H1 (cell line): ENCODE data around the gene CDC42SE2. TPM values are rescaled to one million over a fixed set of nuclear protein-coding genes. Genes with fewer than 3 reads are reported as not detected.

Source experiments
- CTCF ChIA-PET: fragments of 300-600 bp; sonication (Branson Sonifier 250); formaldehyde crosslinking; loops from one replicate; lab custom pipeline; 2021; ENCODE audit not compliant: partially characterized antibody; lab: Charles Lee
- POLR2A ChIA-PET: fragments of 300-600 bp; sonication (Branson Sonifier 250); formaldehyde crosslinking; loops from one replicate; lab custom pipeline; 2021; ENCODE audit warnings: inconsistent platforms; ENCODE audit not compliant: partially characterized antibody; lab: Charles Lee
- DNase-seq, 2 experiments: peaks; one replicate each; pipeline versions ENCODE4 v3.0.0 to v3.0.0-alpha.2; 2010 to 2022; ENCODE audit warnings: low spot score in 2 of 2, low read depth in 1 of 2, mixed read lengths in 1 of 2
- FAIRE-seq: peaks from 2 replicates; lab custom pipeline; 2011; peaks lifted over from hg19 to GRCh38; lab: Jason Lieb, UNC
- H2AFZ ChIP-seq: 2 replicates; pipeline ENCODE4 v1.8.1; 2012; ENCODE audit warnings: low read length, inconsistent platforms
- H2AK5ac ChIP-seq: 2 replicates; pipeline ENCODE4 v1.6.1; 2013; ENCODE audit warnings: low read depth, low read length
- H2BK120ac ChIP-seq: replicated peaks from 2 replicates; pipeline ENCODE3; 2013; ENCODE audit warnings: low read depth, low read length, inconsistent platforms
- H2BK12ac ChIP-seq: 2 replicates; pipeline ENCODE4 v1.6.1; 2013; ENCODE audit warnings: low read depth, low read length
- H2BK15ac ChIP-seq: 2 replicates; pipeline ENCODE4 v1.6.1; 2013; ENCODE audit warnings: low read length
- H2BK20ac ChIP-seq: 2 replicates; pipeline ENCODE4 v1.6.1; 2013; ENCODE audit warnings: low read length
- H2BK5ac ChIP-seq: 2 replicates; pipeline ENCODE4 v1.6.1; 2013; ENCODE audit warnings: low read depth, low read length
- H3K14ac ChIP-seq: 2 replicates; pipeline ENCODE4 v1.6.1; 2013; ENCODE audit warnings: inconsistent platforms; ENCODE audit not compliant: insufficient read length
- H3K18ac ChIP-seq: 2 replicates; pipeline ENCODE4 v1.6.1; 2013; ENCODE audit warnings: low read length; ENCODE audit errors: extremely low read depth
- H3K23ac ChIP-seq: 2 replicates; pipeline ENCODE4 v1.6.1; 2013; ENCODE audit warnings: inconsistent platforms; ENCODE audit not compliant: insufficient read length
- H3K23me2 ChIP-seq: 2 replicates; pipeline ENCODE4 v1.6.1; 2013; ENCODE audit warnings: low read depth, low read length
- H3K27ac ChIP-seq: 2 replicates; pipeline ENCODE4 v1.6.1; 2011; ENCODE audit warnings: low read depth, low read length, inconsistent platforms
- H3K27me3 ChIP-seq, 4 experiments: replicated peaks in 1 of 4; 1 replicate in 1 of 4; 2 replicates in 3 of 4; pipeline versions ENCODE4 v1.6.1 to v1.8.1; 2011 to 2013; ENCODE audit warnings: low read length in 3 of 4, mild to moderate bottlenecking in 3 of 4, inconsistent platforms in 2 of 4, mixed read lengths in 2 of 4, moderate library complexity in 1 of 4; ENCODE audit not compliant: control insufficient read depth in 3 of 4, insufficient read depth in 3 of 4; ENCODE audit errors: extremely low read depth in 1 of 4
- H3K36me3 ChIP-seq, 4 experiments: 2 replicates each; pipeline versions ENCODE4 v1.6.1 to v1.8.1; 2011 to 2013; ENCODE audit warnings: mild to moderate bottlenecking in 4 of 4, low read length in 3 of 4, moderate library complexity in 2 of 4, control low read depth in 1 of 4, inconsistent platforms in 1 of 4; ENCODE audit not compliant: insufficient read depth in 4 of 4, control insufficient read depth in 2 of 4
- H3K4ac ChIP-seq: replicated peaks from 2 replicates; pipeline ENCODE3; 2013; ENCODE audit warnings: low read length, low read depth, mixed read lengths, inconsistent platforms; ENCODE audit not compliant: insufficient read length
- H3K4me1 ChIP-seq, 4 experiments: replicated peaks in 1 of 4; 1 replicate in 1 of 4; 2 replicates in 3 of 4; pipeline versions ENCODE4 v1.6.1 to v1.8.1; 2011 to 2013; ENCODE audit warnings: low read length in 3 of 4, inconsistent platforms in 2 of 4, mixed read lengths in 1 of 4; ENCODE audit not compliant: insufficient read depth in 4 of 4, control insufficient read depth in 3 of 4
- H3K4me2 ChIP-seq, 2 experiments: 2 replicates each; pipeline versions ENCODE4 v1.6.1 to v1.8.1; 2011 to 2013; ENCODE audit warnings: low read depth in 2 of 2, low read length in 2 of 2, control low read depth in 1 of 2, inconsistent platforms in 1 of 2, mild to moderate bottlenecking in 1 of 2; ENCODE audit not compliant: insufficient read depth in 1 of 2
- H3K4me3 ChIP-seq, 4 experiments: fragments of 200-600, 300-600 bp in 1 of 4; sonication (generic), shearing (Covaris generic), sonication (Bioruptor Twin) in 1 of 4; 2 replicates each; pipeline versions ENCODE4 v1.5.1 to v1.8.1; 2011 to 2016; ENCODE audit warnings: low read length in 4 of 4, low read depth in 3 of 4, control low read depth in 2 of 4, inconsistent platforms in 2 of 4, mild to moderate bottlenecking in 2 of 4, mixed read lengths in 1 of 4, moderate library complexity in 1 of 4; ENCODE audit not compliant: insufficient read depth in 2 of 4; ENCODE audit errors: extremely low read depth in 1 of 4
- H3K56ac ChIP-seq: replicated peaks from 2 replicates; pipeline ENCODE3; 2013; ENCODE audit warnings: low read depth, mild to moderate bottlenecking, mixed read lengths, low read length, inconsistent platforms; ENCODE audit not compliant: insufficient read length
- H3K79me1 ChIP-seq: 2 replicates; pipeline ENCODE4 v1.6.1; 2013; ENCODE audit warnings: low read depth, low read length, control low read depth
- H3K79me2 ChIP-seq, 2 experiments: 2 replicates each; pipeline versions ENCODE4 v1.6.1 to v1.8.1; 2012 to 2013; ENCODE audit warnings: low read length in 2 of 2, mild to moderate bottlenecking in 2 of 2, inconsistent platforms in 1 of 2; ENCODE audit not compliant: insufficient read depth in 2 of 2, control insufficient read depth in 1 of 2
- H3K9ac ChIP-seq, 4 experiments: replicated peaks in 1 of 4; 1 replicate in 1 of 4; 2 replicates in 3 of 4; pipeline versions ENCODE4 v1.6.1 to v1.8.1; 2011 to 2013; ENCODE audit warnings: low read depth in 3 of 4, low read length in 3 of 4, control low read depth in 2 of 4, mild to moderate bottlenecking in 2 of 4, moderate library complexity in 2 of 4, inconsistent platforms in 1 of 4; ENCODE audit errors: extremely low read depth in 1 of 4
- H3K9me3 ChIP-seq, 2 experiments: 2 replicates each; pipeline versions ENCODE4 v1.6.1 to v1.8.1; 2012 to 2013; ENCODE audit warnings: mild to moderate bottlenecking in 2 of 2, moderate library complexity in 2 of 2, control low read depth in 1 of 2, inconsistent platforms in 1 of 2, low read depth in 1 of 2, low read length in 1 of 2, mixed read lengths in 1 of 2; ENCODE audit not compliant: insufficient read depth in 2 of 2
- H4K20me1 ChIP-seq, 2 experiments: replicated peaks in 1 of 2; 2 replicates each; pipeline versions ENCODE3 to v1.8.1; 2011 to 2013; ENCODE audit warnings: inconsistent platforms in 2 of 2, low read length in 2 of 2, mild to moderate bottlenecking in 1 of 2; ENCODE audit not compliant: insufficient read depth in 2 of 2, control insufficient read depth in 1 of 2
- H4K5ac ChIP-seq: 2 replicates; pipeline ENCODE4 v1.6.1; 2013; ENCODE audit warnings: low read length, low read depth, mixed read lengths, inconsistent platforms; ENCODE audit not compliant: insufficient read length
- H4K8ac ChIP-seq: 2 replicates; pipeline ENCODE4 v1.8.0; 2013; ENCODE audit warnings: mild to moderate bottlenecking, moderate library complexity, low read length, inconsistent platforms; ENCODE audit not compliant: insufficient read depth; ENCODE audit errors: extremely low read depth
- H4K91ac ChIP-seq: replicated peaks from 2 replicates; pipeline ENCODE3; 2013; ENCODE audit warnings: low read length, mixed read lengths, inconsistent platforms; ENCODE audit not compliant: insufficient read length
- POLR2AphosphoS5 ChIP-seq: IDR thresholded peaks from 2 replicates; pipeline ENCODE4 v1.6.1; 2011; ENCODE audit warnings: low read depth, low read length
- SRF ChIP-seq: IDR thresholded peaks from 2 replicates; pipeline ENCODE4 v1.6.1; 2011; ENCODE audit warnings: mild to moderate bottlenecking, low read depth, low read length, moderate library complexity
- WGBS, 2 experiments: shearing (Covaris generic) in 1 of 2; methylation state at CpG; one replicate each; pipeline versions ENCODE4 v1.1.6 to v1.1.7; 2013 to 2015; ENCODE audit warnings: low lambda C conversion rate in 2 of 2, mixed read lengths in 2 of 2, inconsistent platforms in 1 of 2, low coverage in 1 of 2, missing lambda C conversion rate in 1 of 2; ENCODE audit not compliant: insufficient replicate concordance in 2 of 2, insufficient coverage in 1 of 2, insufficient read length in 1 of 2; ENCODE audit errors: extremely low coverage in 1 of 2, missing lambda C conversion rate in 1 of 2; 5-methylcytosine and 5-hydroxymethylcytosine counted together
- polyA plus RNA-seq, 7 experiments: library from polyadenylated mRNA; depleted of rRNA in 3 of 7; stranded (reverse) in 5 of 7; unstranded in 2 of 7; fragments of >200 nt in 5 of 7; fragments of 200-250 nt in 2 of 7; gene quantifications; 1 replicate in 5 of 7; 2 replicates in 1 of 7; 4 replicates in 1 of 7; pipeline versions ENCODE4 v1.2.1 to v1.2.3, GENCODE V29; 2011 to 2013; ENCODE audit warnings: missing spikeins in 2 of 7, mixed read lengths in 2 of 7
- total RNA-seq: library from RNA; stranded (reverse); fragmentation: NEBNext Ultra II Directional; extraction: Animal tissue kit (Norgen Biotek cat#: 25700); gene quantifications from 2 replicates; pipeline ENCODE4 v1.2.1, GENCODE V29; 2021

Gene CDC42SE2
- total and polyA plus RNA-seq, 2 of the 8 experiments (the other 6 are each of a cell fraction or from before 2014, with no cell fraction given): 16.7 to 30.8 TPM

DNA sequence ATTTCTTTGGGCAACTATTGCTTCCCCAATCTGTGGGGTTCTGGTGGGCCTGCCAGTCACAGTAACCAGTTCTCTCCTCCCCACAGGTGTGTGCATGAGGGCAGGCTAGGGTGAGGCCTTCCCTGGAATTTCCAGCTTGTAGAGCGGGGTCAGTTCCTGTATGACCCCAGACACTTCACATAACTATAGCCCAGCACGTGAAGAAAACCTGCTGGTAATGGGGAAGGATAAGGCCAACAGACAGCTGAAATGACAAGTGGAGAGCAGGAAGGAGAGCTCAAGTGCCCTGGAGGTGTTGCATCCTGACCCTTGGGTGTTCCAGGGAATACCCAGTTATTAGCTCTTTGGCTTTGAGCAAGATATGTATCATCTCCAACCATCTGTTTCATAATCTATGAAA, 142.2 kb downstream of the CDC42SE2 start:
- Histone ChIP-seq H3K27ac (no peak overlapping the region), H4K5ac (no peak overlapping the region), H3K27me3 (no peaks in the 10 kb centered on the region), H3K4me1 (no peaks in the 10 kb centered on the region), H2AFZ (no peak overlapping the region), H3K79me1 (no peaks in the 10 kb centered on the region), H2AK5ac (no peak overlapping the region), H3K36me3 (peaks cover 0 to 9% (median 5%) of the 10 kb centered on the region in 4 experiments; a peak in 5 of 8 replicates), H2BK120ac (no peak overlapping the region), H4K20me1 (no peaks in the 10 kb centered on the region), H3K23ac (no peak overlapping the region), H3K9me3 (no peaks in the 10 kb centered on the region; a peak in 1 of 4 replicates), H2BK20ac (no peak overlapping the region), H3K4ac (no peak overlapping the region), H3K23me2 (no peaks in the 10 kb centered on the region), H2BK12ac (no peak overlapping the region), H2BK15ac (no peak overlapping the region), H2BK5ac (no peak overlapping the region), H3K4me2 (no peak overlapping the region), H3K14ac (no peak overlapping the region), H3K79me2 (no peaks in the 10 kb centered on the region), H3K18ac (no peak overlapping the region), H4K8ac (no peak overlapping the region), H4K91ac (no peak overlapping the region), H3K4me3 (no peak overlapping the region), H3K9ac (no peak overlapping the region), H3K56ac (no peak overlapping the region)
- TF ChIP-seq SRF: no peak
- 0 out of 2 replicates have a peak, but pooled peaks have one; percentile 18 for TF ChIP-seq POLR2AphosphoS5
- FAIRE-seq (no peak), DNase-seq (no peak)
- WGBS, 2 experiments: 88% methylated on average over 2 of the region's 2 CpGs; no CpG with 5 or more reads in 1 of the 2 experiments
- CTCF ChIA-PET: interaction anchor here (1.0 to 2.4 kb wide), 3 partner anchors 10 to 24 kb away, joined by 3 to 6 read pairs (median 4); no protein-coding TSS in a partner anchor
- POLR2A ChIA-PET: interaction anchor here (0.8 to 1.1 kb wide), 2 partner anchors 8 to 10 kb away, joined by 3 read pairs; no protein-coding TSS in a partner anchor
